GM19240 (cell line): ENCODE data around the gene RALGPS2.

Source experiments
- DNase-seq: peaks from one replicate; pipeline ENCODE4 v3.0.0; 2011; ENCODE audit warnings: low spot score; ENCODE audit not compliant: insufficient read length

RALGPS2 gene

GRCh38 chr1:178862416-178862815 lies 137.4 kb downstream of the RALGPS2 start:
- no peak for DNase-seq

- DNase-seq, result no peak
These were observed 137.8 kb downstream of the RALGPS2 start for GRCh38 chr1:178862864-178863263.

GRCh38 chr1:178864326-178864725 lies 139.3 kb downstream of the RALGPS2 start:
- no peak for DNase-seq

GRCh38 chr1:178867670-178868069 lies 142.6 kb downstream of the RALGPS2 start:
- DNase-seq, result no peak

- no peak for DNase-seq
These were observed 143.7 kb downstream of the RALGPS2 start for GRCh38 chr1:178868706-178869105.

GRCh38 chr1:178869119-178869697 lies 144.2 kb downstream of the RALGPS2 start:
- DNase-seq, result no peak

- no peak for DNase-seq
These were observed 145.2 kb downstream of the RALGPS2 start for GRCh38 chr1:178870221-178870620.

- DNase-seq, result no peak
These were observed 145.9 kb downstream of the RALGPS2 start, which contains the start of gene ANGPTL1 for GRCh38 chr1:178870944-178871343. Gene ANGPTL1, minus strand, starts transcription at chr1:178871077. Its CDS starts 5,301 bp downstream, at chr1:178865776.

GRCh38 chr1:178871551-178872320 lies 146.7 kb downstream of the RALGPS2 start:
- no peak for DNase-seq

- no peak for DNase-seq
These were observed 149.9 kb downstream of the RALGPS2 start for GRCh38 chr1:178874966-178875365.

- no peak for DNase-seq
These were observed 150.9 kb downstream of the RALGPS2 start for GRCh38 chr1:178875936-178876335.

GRCh38 chr1:178877896-178878295 lies 152.9 kb downstream of the RALGPS2 start:
- no peak for DNase-seq

- no peak for DNase-seq
These were observed 156.9 kb downstream of the RALGPS2 start for GRCh38 chr1:178881950-178882349.

GRCh38 chr1:178885869-178886268 lies 160.8 kb downstream of the RALGPS2 start:
- no peak for DNase-seq

GRCh38 chr1:178886551-178886950 lies 161.5 kb downstream of the RALGPS2 start:
- no peak for DNase-seq

- no peak for DNase-seq
These were observed 170.9 kb downstream of the RALGPS2 start for GRCh38 chr1:178895928-178896327.

GRCh38 chr1:178898401-178898800 lies 173.4 kb downstream of the RALGPS2 start:
- DNase-seq, result no peak

GRCh38 chr1:178899402-178899801 lies 174.4 kb downstream of the RALGPS2 start:
- no peak for DNase-seq

- DNase-seq, result no peak
These were observed 176.6 kb downstream of the RALGPS2 start for GRCh38 chr1:178901482-178902125.

GRCh38 chr1:178908358-178908757 lies 183.3 kb downstream of the RALGPS2 start:
- no peak for DNase-seq

- DNase-seq, result no peak
These were observed 185.0 kb downstream of the RALGPS2 start for GRCh38 chr1:178910023-178910422.

- DNase-seq, result no peak
These were observed 187.6 kb downstream of the RALGPS2 start for GRCh38 chr1:178912597-178912996.
